ENCODE measurements around the gene PDCD2L.

DNA sequence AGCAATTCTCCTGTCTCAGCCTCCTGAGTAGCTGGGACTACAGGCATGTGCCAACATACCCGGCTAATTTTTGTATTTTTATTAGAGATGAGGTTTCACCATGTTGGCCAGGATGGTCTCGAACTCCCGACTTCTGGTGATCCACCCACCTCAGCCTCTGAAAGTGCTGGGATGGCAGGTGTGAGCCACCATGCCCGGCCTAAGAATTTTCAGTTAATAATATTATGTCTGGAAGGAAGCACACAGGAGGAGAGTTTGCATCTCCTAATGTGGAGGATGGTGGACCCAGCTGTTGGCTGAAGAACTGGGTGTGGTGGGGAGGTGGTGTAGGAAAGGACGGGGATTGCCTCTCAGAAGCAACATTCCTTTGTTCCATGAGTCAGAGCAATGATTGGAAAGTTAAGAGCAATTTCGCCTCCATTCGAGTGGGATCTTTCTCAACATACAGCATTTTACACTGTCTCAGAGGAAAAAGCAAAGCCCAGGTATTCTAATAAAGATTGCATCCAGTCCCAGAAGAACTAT, 11.9 kb downstream of the PDCD2L start:
- TF ChIP-seq, protein P1, sequence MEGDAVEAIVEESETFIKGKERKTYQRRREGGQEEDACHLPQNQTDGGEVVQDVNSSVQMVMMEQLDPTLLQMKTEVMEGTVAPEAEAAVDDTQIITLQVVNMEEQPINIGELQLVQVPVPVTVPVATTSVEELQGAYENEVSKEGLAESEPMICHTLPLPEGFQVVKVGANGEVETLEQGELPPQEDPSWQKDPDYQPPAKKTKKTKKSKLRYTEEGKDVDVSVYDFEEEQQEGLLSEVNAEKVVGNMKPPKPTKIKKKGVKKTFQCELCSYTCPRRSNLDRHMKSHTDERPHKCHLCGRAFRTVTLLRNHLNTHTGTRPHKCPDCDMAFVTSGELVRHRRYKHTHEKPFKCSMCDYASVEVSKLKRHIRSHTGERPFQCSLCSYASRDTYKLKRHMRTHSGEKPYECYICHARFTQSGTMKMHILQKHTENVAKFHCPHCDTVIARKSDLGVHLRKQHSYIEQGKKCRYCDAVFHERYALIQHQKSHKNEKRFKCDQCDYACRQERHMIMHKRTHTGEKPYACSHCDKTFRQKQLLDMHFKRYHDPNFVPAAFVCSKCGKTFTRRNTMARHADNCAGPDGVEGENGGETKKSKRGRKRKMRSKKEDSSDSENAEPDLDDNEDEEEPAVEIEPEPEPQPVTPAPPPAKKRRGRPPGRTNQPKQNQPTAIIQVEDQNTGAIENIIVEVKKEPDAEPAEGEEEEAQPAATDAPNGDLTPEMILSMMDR (IDR thresholded peaks at IDR 0.05) = no peak
- TF ChIP-seq ZFX (IDR thresholded peaks at IDR 0.05; ENCODE audit: borderline replicate concordance) = no peak

All from 22Rv1 (cell line).